GM18868 (cell line): Measurements from ENCODE around the gene EXOC7.
"Not testable (repeated sequence)": the region's sequence is repeated elsewhere in the genome, so short reads cannot be mapped to it uniquely, and the experiment has no call there.

ENCODE experiments used
- ATAC-seq: cut with Tn5 transposase; IDR thresholded peaks from one replicate; pipeline ENCODE4 v1.9.1; 2021; ENCODE audit warnings: mild to moderate bottlenecking, moderate library complexity; ENCODE audit not compliant: unreplicated experiment

Gene EXOC7

GRCh38 chr17:76048711-76049110, 54.9 kb downstream of the EXOC7 start:
- no peak for ATAC-seq

GRCh38 chr17:76048025-76048605, 55.5 kb downstream of the EXOC7 start:
- no peak for ATAC-seq

- ATAC-seq, result no peak
Measured at GRCh38 chr17:76046064-76046463, 57.5 kb downstream of the EXOC7 start.

GRCh38 chr17:76044475-76045007, 59.0 kb downstream of the EXOC7 start:
- ATAC-seq, result not testable (repeated sequence)

- ATAC-seq, result not testable (repeated sequence)
Measured at GRCh38 chr17:76042868-76043267, 60.7 kb downstream of the EXOC7 start.

- ATAC-seq, result no peak
Measured at GRCh38 chr17:76040376-76040775, 63.2 kb downstream of the EXOC7 start.

- ATAC-seq, result no peak
Measured at GRCh38 chr17:76039121-76039520, 64.5 kb downstream of the EXOC7 start.

GRCh38 chr17:76038050-76038449, 65.5 kb downstream of the EXOC7 start:
- no peak for ATAC-seq

GRCh38 chr17:76036497-76037261, 66.9 kb downstream of the EXOC7 start:
- ATAC-seq, result no peak

GRCh38 chr17:76034428-76035350, 68.9 kb downstream of the EXOC7 start:
- ATAC-seq, result no peak

- ATAC-seq, result no peak
Measured at GRCh38 chr17:76033139-76033538, 70.4 kb downstream of the EXOC7 start.

- ATAC-seq, result no peak
Measured at GRCh38 chr17:76032780-76033108, 70.8 kb downstream of the EXOC7 start.

GRCh38 chr17:76032073-76032779, 71.4 kb downstream of the EXOC7 start:
- no peak for ATAC-seq
